A673 (cell line): ENCODE data around the gene SOBP. TPM values are rescaled to one million over a fixed set of nuclear protein-coding genes. Genes with fewer than 3 reads are reported as not detected.
A peak's percentile ranks its signal among the peaks of the same experiment; 100 is the strongest.

Source experiments
- BruUV-seq: library from RNA; stranded (reverse); fragments of 400-500 nt; replicated peaks from 2 replicates; lab custom pipeline; 2021; lab: Mats Ljungman, UMichigan
- CTCF ChIA-PET: fragments of 300-600 bp; sonication (Branson Sonifier 250); formaldehyde crosslinking; loops from one replicate; lab custom pipeline; 2022; ENCODE audit warnings: antibody characterized with exemption; lab: Charles Lee
- POLR2A ChIA-PET: fragments of 300-600 bp; sonication (Branson Sonifier 250); formaldehyde crosslinking; loops from one replicate; lab custom pipeline; 2022; ENCODE audit warnings: antibody characterized with exemption; ENCODE audit not compliant: low non-redundant PET; lab: Charles Lee
- DNase-seq: peaks from one replicate; pipeline ENCODE4 v3.0.0-alpha.2; 2015; ENCODE audit warnings: low spot score
- H3K27ac ChIP-seq: fragments of 200-600 bp; sonication (generic); 2 replicates; pipeline ENCODE4 v1.5.1; 2016; ENCODE audit warnings: mixed run types, low read depth, mild to moderate bottlenecking, mixed read lengths, antibody characterized with exemption, low read length; ENCODE audit not compliant: poor library complexity, severe bottlenecking
- H3K27me3 ChIP-seq: fragments of 200-600 bp; sonication (generic); replicated peaks from 2 replicates; pipeline ENCODE4 v1.6.1; 2017; ENCODE audit warnings: mixed run types, low read depth, mild to moderate bottlenecking, mixed read lengths, antibody characterized with exemption, low read length; ENCODE audit not compliant: insufficient read depth, poor library complexity
- H3K36me3 ChIP-seq: fragments of 200-600 bp; sonication (generic); 2 replicates; pipeline ENCODE4 v1.6.1; 2016; ENCODE audit warnings: mixed run types, mild to moderate bottlenecking, mixed read lengths, antibody characterized with exemption, low read length; ENCODE audit not compliant: insufficient read depth, poor library complexity, severe bottlenecking
- H3K4me1 ChIP-seq: fragments of 200-600 bp; sonication (generic); 2 replicates; pipeline ENCODE4 v1.6.1; 2017; ENCODE audit warnings: mixed run types, mild to moderate bottlenecking, mixed read lengths, antibody characterized with exemption, low read length; ENCODE audit not compliant: insufficient read depth, poor library complexity, severe bottlenecking
- H3K4me3 ChIP-seq: fragments of 200-600 bp; sonication (generic); 2 replicates; pipeline ENCODE4 v1.5.1; 2016; ENCODE audit warnings: low read depth, mixed run types, mild to moderate bottlenecking, mixed read lengths, low read length; ENCODE audit not compliant: poor library complexity, severe bottlenecking
- H3K9me3 ChIP-seq: fragments of 200-600 bp; sonication (generic); 2 replicates; pipeline ENCODE4 v1.6.1; 2016; ENCODE audit warnings: mixed run types, low read depth, mild to moderate bottlenecking, mixed read lengths, antibody characterized with exemption, low read length; ENCODE audit not compliant: poor library complexity, severe bottlenecking
- EZH2 ChIP-seq: fragments of 200-600 bp; sonication (generic); IDR thresholded peaks from 2 replicates; pipeline ENCODE4 v1.6.1; 2017; ENCODE audit warnings: borderline replicate concordance, low read depth, mild to moderate bottlenecking, mixed read lengths, antibody characterized with exemption, low read length; ENCODE audit not compliant: poor library complexity, severe bottlenecking
- intact Hi-C: fragments of 100-400 bp; cut with micrococcal nuclease; formaldehyde crosslinking; loops from one replicate; pipeline ENCODE4 v1.10.0; 2022; ENCODE audit not compliant: unreplicated experiment
- total RNA-seq: library from RNA; stranded (reverse); gene quantifications from 2 replicates; pipeline ENCODE4 v1.2.3, GENCODE V29; 2021
- TF ChIP-seq, protein P1 (sequence below): fragments of 300-800, 200-600 bp; sonication (generic); conservative IDR thresholded peaks from 2 replicates; pipeline ENCODE4 v1.5.1; 2017; ENCODE audit warnings: low read depth, mild to moderate bottlenecking, antibody characterized with exemption, low read length, moderate library complexity, mixed read lengths

SOBP gene
- total RNA-seq, 1 experiment from 2014 or later = 3.3 TPM

GRCh38 chr6:107490566-107491137 lies 735 bp downstream of the SOBP start:
- POLR2A ChIA-PET = no interaction called here

GRCh38 chr6:107491138-107491609 lies 1.3 kb downstream of the SOBP start:
- Histone ChIP-seq H3K36me3 (no peaks in the 10 kb centered on the region), H3K27ac (no peak overlapping the region), H3K27me3 (peaks cover 38% of the 10 kb centered on the region), H3K4me1 (peaks cover 14% of the 10 kb centered on the region), H3K4me3 (peak overlapping the region; percentile 68), H3K9me3 (no peaks in the 10 kb centered on the region)
- TF ChIP-seq, protein P1, sequence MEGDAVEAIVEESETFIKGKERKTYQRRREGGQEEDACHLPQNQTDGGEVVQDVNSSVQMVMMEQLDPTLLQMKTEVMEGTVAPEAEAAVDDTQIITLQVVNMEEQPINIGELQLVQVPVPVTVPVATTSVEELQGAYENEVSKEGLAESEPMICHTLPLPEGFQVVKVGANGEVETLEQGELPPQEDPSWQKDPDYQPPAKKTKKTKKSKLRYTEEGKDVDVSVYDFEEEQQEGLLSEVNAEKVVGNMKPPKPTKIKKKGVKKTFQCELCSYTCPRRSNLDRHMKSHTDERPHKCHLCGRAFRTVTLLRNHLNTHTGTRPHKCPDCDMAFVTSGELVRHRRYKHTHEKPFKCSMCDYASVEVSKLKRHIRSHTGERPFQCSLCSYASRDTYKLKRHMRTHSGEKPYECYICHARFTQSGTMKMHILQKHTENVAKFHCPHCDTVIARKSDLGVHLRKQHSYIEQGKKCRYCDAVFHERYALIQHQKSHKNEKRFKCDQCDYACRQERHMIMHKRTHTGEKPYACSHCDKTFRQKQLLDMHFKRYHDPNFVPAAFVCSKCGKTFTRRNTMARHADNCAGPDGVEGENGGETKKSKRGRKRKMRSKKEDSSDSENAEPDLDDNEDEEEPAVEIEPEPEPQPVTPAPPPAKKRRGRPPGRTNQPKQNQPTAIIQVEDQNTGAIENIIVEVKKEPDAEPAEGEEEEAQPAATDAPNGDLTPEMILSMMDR = no peak
- TF ChIP-seq EZH2 = no peak
- intact Hi-C loops = no loop called here
- no peak for DNase-seq
- POLR2A ChIA-PET = no interaction called here
- no TSS peak for BruUV-seq
- CTCF ChIA-PET = no interaction called here

More at GRCh38 chr6:107490566-107491137, 735 bp downstream of the SOBP start:
- no peak for DNase-seq
- H3K27ac ChIP-seq = no peak overlapping the region
- H3K36me3 ChIP-seq = no peaks in the 10 kb centered on the region
- BruUV-seq = no TSS peak
- H3K4me1 ChIP-seq = peaks cover 14% of the 10 kb centered on the region
- CTCF ChIA-PET = no interaction called here
- peaks cover 38% of the 10 kb centered on the region for H3K27me3 ChIP-seq
- no peaks in the 10 kb centered on the region for H3K9me3 ChIP-seq
- intact Hi-C loops = no loop called here
- TF ChIP-seq, protein P1 = no peak
- TF ChIP-seq EZH2 = no peak
- peak overlapping the region; percentile 68 for H3K4me3 ChIP-seq

GRCh38 chr6:107491760-107492660 lies 2.1 kb downstream of the SOBP start:
- peaks cover 37% of the 10 kb centered on the region for H3K27me3 ChIP-seq
- ChIA-PET POLR2A (no interaction called here), CTCF (no interaction called here)
- H3K9me3 ChIP-seq = no peaks in the 10 kb centered on the region
- TF ChIP-seq, protein P1 = no peak
- H3K36me3 ChIP-seq = no peaks in the 10 kb centered on the region
- peaks cover 14% of the 10 kb centered on the region for H3K4me1 ChIP-seq
- intact Hi-C loops = no loop called here
- BruUV-seq = no TSS peak
- H3K27ac ChIP-seq = no peak overlapping the region
- no peak for DNase-seq
- H3K4me3 ChIP-seq = peak overlapping the region; percentile 68
